RWPE2 (cell line): ENCODE results near the gene POLE.

Experiments
- ATAC-seq: fragments of 200-7000 bp; cut with Tn5 transposase; 3 replicates; pipeline ENCODE4 v1.9.1; 2021; ENCODE audit warnings: low read depth
- DNase-seq: peaks from one replicate; pipeline ENCODE4 v3.0.0-alpha.2; 2020; ENCODE audit warnings: low spot score
- H3K27ac ChIP-seq: fragments of 450-650 bp; 2 replicates; pipeline ENCODE4 v1.5.1; 2017; ENCODE audit warnings: mild to moderate bottlenecking; ENCODE audit not compliant: poor library complexity, severe bottlenecking
- H3K27me3 ChIP-seq: fragments of 250-450 bp; sonication (Bioruptor Pico); 2 replicates; pipeline ENCODE4 v1.5.1; 2021; ENCODE audit warnings: mild to moderate bottlenecking, moderate library complexity; ENCODE audit not compliant: insufficient read depth, poor library complexity, severe bottlenecking
- H3K36me3 ChIP-seq: fragments of 250-450 bp; sonication (Bioruptor Pico); 2 replicates; pipeline ENCODE4 v1.5.1; 2020; ENCODE audit warnings: low read depth, mild to moderate bottlenecking, moderate library complexity
- H3K4me1 ChIP-seq: fragments of 250-450 bp; sonication (Bioruptor Pico); 2 replicates; pipeline ENCODE4 v1.5.1; 2021; ENCODE audit warnings: mild to moderate bottlenecking, moderate library complexity; ENCODE audit not compliant: insufficient read depth, poor library complexity, severe bottlenecking
- H3K4me3 ChIP-seq: fragments of 250-450 bp; sonication (Bioruptor Pico); 2 replicates; pipeline ENCODE4 v1.5.1; 2021; ENCODE audit warnings: mild to moderate bottlenecking, moderate library complexity; ENCODE audit not compliant: severe bottlenecking
- H3K9me3 ChIP-seq: fragments of 250-450 bp; sonication (Bioruptor Pico); 2 replicates; pipeline ENCODE4 v1.5.1; 2021; ENCODE audit warnings: mild to moderate bottlenecking, moderate library complexity; ENCODE audit not compliant: severe bottlenecking
- CTCF ChIP-seq: fragments of 450-650 bp; IDR thresholded peaks from one replicate; pipeline ENCODE4 v1.5.1; 2017; ENCODE audit warnings: mild to moderate bottlenecking, moderate library complexity; ENCODE audit not compliant: poor library complexity, severe bottlenecking

Gene POLE

GRCh38 chr12:132620113-132620898 lies 66.8 kb downstream of the POLE start:
- Histone ChIP-seq H3K27me3 (peaks cover 41% of the 10 kb centered on the region), H3K4me3 (no peak overlapping the region), H3K9me3 (peaks cover 7% of the 10 kb centered on the region), H3K4me1 (no peaks in the 10 kb centered on the region), H3K36me3 (peaks cover 9% of the 10 kb centered on the region), H3K27ac (no peak overlapping the region)
- TF ChIP-seq CTCF = no peak
- DNase-seq (no peak), ATAC-seq (peak; percentile 7; the same call in 1 of the 3 replicates)

GRCh38 chr12:132619386-132620112 lies 67.6 kb downstream of the POLE start:
- Histone ChIP-seq H3K4me3 (no peak overlapping the region), H3K36me3 (peaks cover 7% of the 10 kb centered on the region; the same call in 1 of the 2 replicates), H3K27me3 (peaks cover 41% of the 10 kb centered on the region), H3K27ac (no peak overlapping the region), H3K4me1 (no peaks in the 10 kb centered on the region), H3K9me3 (peaks cover 7% of the 10 kb centered on the region)
- TF ChIP-seq CTCF = no peak
- ATAC-seq (peak; percentile 15; the same call in 2 of the 3 replicates), DNase-seq (no peak)

- Histone ChIP-seq H3K4me3 (no peak overlapping the region), H3K27ac (no peak overlapping the region), H3K4me1 (no peaks in the 10 kb centered on the region), H3K27me3 (peaks cover 41% of the 10 kb centered on the region), H3K9me3 (peaks cover 7% of the 10 kb centered on the region), H3K36me3 (peaks cover 3% of the 10 kb centered on the region; the same call in 1 of the 2 replicates)
- ATAC-seq = no peak
- no peak for TF ChIP-seq CTCF
- no peak for DNase-seq
Observed at GRCh38 chr12:132619071-132619385, 68.1 kb downstream of the POLE start.

GRCh38 chr12:132618683-132619043 lies 68.5 kb downstream of the POLE start, which contains the start of gene P2RX2:
TSS of gene P2RX2 (plus strand) at chr12:132618776. CDS start at chr12:132618817, 41 bp downstream.
- ATAC-seq (no peak), DNase-seq (no peak)
- Histone ChIP-seq H3K36me3 (peaks cover 1% of the 10 kb centered on the region; the same call in 1 of the 2 replicates), H3K4me3 (no peak within 1 kb of the TSS), H3K4me1 (no peaks in the 10 kb centered on the region), H3K27me3 (peaks cover 41% of the 10 kb centered on the region), H3K9me3 (peaks cover 7% of the 10 kb centered on the region), H3K27ac (no peak within 1 kb of the TSS)
- TF ChIP-seq CTCF = no peak
